NCI-H187 treated with DMSO at 0.1 percent for 48 hours (cell line): ENCODE measurements around the gene NUP98.
"Not testable (repeated sequence)": the region's sequence is repeated elsewhere in the genome, so short reads cannot be mapped to it uniquely, and the experiment has no call there.

Source experiments
- DNase-seq: peaks from one replicate; lab custom pipeline; 2025; lab: John Stamatoyannopoulos, UW

NUP98 gene

DNA sequence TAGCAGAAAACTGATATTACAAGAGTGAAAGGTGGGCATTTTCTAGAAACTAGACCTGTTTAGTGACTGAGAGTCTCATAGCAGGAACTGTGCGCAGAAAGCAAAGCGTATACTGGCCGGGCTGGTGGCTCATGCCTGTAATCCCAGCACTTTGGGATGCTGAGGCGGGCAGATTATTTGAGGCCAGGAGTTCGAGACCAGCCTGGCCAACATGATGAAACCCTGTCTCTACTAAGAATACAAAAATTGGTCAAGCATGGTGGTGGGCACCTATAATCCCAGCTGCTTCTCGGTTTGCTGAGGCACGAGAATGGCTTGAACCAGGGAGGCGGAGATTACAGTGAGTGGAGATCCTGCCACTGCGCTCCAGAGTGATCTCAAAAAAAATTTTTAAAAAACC lies 1.8 kb upstream of the NUP98 start:
- no peak for DNase-seq

DNA sequence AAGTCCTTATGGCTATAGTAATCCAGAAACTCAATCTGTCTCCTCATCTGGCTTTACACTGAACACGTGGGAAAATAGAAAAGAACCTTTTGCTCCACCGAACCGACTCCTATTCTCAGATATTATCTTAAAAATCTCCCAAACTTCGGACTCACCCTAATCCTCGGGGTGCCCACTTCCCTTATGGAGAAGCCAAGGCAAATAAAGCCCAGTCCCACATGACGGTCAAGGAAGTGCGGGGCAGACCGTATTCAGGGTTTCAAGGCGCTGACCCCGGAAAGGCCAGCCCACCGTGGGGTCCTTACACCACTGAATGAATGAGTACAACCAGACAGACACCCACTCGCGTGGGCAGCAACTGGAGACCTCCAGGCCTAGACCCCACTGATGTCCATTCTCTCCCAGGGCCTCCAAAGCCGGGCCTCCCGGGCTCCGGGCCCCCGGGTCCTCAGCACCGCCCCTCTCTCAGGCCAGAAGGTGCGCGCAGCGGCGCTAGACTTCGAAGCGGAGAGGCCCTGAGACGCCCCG lies 489 bp downstream of the NUP98 start:
- DNase-seq, result no peak

DNA sequence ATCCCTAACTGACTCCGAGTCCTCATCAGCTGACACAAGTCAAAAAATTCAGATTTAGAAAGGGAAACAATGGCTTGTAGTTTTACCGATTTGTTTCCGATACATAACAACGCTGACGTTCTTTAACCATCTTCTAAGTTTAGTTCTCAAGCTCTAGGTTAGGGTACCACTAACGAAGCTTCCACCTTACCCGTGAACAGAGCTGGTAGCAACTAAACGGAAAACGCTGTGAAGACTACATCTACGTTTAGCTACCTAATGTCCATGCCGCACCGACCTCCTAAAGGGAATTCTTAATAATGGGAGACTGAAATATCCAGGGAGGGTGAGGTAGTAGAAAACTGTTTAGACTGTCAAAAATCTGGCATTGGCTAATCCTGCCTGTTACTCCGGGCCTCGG lies 1.0 kb downstream of the NUP98 start:
- DNase-seq, result no peak

DNA sequence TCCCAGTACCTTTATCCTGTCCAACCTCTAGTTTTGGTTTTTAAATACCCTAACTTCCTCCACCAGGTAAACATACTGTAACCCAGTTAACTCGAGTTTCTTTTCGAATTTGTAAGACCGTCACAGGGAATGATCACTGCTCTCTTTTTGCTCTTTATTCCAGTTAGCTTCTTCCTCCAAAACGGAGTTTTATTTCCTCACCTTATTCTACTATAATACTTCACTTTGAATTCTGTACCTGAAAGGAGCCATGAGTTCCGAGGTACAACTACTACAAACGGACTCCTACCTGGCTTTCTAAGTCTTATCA lies 1.4 kb downstream of the NUP98 start:
- DNase-seq, result no peak

DNA sequence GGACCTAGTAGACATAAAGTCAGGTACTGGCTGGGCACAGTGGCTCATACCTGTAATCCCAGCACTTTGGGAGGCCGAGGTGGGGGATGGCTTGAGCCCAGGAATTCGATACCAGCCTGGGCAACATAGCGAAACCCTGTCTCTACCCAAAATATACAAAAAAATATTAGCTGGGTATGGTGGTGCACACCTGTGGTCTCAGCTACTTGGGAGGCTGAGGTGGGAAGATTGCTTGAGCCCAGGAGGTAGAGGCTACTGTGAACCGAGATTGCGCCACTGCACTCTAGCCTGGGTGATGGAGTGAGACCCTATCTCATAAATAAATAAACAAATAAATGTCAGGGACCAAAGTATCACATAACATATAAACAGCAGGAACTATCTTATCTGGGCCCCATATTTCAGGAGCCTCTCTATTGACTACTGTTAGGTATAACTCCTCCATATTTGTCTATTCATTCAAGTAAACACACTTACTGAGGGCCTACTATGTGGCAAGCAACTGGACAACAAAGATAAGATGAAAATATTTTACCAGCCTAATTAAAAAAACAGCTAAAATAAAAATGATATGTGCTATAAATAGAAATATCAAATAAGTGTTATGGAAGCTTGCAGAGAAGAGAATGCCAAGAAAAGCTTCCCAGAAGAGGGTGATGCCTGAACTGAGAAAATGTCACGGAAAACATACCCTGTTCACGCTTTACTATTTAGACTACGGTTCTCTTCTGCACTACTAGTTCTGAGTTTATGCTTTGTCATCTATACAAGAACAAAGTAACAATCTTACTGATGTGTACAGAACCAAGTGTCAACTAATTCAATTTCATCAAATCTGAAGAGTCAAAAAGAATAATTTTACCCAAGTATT lies 2.0 kb downstream of the NUP98 start:
- DNase-seq, result no peak

DNA sequence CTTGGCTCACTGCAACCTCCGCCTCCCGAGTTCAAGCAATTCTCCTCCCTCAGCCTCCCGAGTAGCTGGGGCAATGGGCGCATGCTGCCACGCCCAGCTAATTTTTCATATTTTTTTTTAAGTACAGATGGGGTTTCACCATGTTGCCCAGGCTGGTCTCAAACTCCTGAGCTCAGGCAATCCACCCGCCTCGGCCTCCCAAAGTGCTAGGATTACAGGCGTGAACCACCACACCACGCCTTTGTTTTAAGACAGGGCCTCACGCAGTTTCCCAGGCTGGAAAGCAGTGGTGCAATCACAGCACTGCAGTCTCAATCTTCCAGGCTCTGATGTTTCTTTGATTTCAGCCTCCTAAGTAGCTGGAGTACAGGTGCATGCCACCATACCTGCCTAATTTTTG lies 3.0 kb downstream of the NUP98 start:
- DNase-seq, result not testable (repeated sequence)

DNA sequence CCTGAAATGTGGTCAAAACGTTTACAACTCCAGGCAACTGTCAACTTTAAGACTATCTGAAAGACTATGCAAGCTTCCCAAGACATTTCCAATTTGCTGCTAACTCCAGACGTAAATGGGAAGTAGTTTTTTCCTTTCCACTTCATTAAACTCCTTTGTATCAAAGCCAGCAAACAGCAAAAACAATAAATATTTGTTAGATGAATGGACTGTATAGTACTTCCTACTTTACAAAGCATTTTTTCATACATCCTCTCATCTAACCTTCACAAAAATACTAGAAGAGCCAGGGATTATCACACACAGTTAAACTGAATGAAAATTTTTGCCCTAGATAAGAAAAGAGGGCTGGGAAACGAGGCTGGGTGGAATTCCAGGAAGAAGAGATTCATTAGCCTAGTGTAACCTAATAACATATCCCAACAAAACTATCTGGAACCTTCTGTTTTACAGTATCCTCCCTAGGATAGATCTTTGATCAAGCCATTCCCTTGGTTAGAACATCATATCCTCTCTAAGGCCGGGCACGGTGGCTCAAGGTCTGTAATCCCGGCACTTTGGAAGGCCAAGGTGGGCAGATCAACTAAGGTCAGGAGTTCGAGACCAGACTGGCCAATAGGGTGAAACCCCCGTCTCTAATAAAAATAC lies 10.4 kb downstream of the NUP98 start:
- DNase-seq, result no peak

DNA sequence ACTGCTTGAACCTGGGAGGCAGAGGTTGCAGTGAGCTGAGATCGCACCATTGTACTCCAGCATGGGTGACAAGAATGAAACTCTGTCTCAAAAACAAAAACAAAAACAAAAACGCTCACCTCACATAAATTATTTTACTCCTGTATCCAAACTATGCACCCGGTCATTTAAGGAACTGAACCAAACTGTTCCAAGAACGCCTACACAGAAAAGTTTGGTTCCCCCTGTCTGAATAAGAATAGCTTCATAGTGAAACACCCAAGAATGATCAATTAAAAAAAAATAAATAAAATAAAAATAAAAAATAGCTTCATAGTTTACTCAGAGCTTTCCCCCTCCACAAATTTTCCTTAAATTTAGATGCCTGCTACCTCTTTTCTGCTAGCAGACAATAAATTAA lies 13.7 kb downstream of the NUP98 start:
- no peak for DNase-seq

DNA sequence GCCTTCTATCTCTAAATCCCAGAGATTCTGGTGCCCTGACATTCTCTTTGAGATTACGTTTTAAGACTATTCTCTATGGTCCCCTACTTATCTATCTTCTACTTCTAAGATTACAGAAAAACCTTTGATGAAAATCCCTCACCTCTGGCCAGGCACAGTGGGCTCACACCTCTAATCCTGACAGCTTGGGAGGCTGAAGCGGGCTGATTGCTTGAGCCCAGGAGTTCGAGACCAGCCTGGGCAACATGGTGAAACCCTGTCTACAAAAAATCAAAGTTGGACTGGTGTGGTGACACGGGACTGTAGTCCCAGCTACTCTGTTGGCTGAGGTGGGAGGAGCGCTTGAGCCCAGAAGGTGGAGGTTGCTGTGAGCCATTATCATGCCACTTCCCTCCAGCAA lies 14.4 kb downstream of the NUP98 start:
- DNase-seq, result no peak

DNA sequence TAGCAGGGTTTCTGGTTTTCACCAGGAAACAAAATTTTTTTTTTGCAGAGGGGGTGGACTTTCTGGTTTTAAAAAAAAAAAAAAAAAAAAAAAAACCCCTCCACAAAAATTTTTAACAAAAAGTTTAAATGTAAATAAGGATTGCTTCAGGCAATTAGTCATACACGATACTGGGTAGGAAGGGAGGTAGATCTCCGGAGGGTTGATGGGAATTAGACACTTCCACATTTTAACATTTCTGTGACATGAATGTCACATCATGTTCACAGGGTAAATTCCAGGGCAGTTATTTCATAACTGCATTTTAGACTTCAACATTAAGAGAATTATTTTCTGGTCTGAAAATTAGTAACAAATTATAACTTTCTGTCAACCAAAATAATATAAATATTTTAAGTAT lies 15.9 kb downstream of the NUP98 start:
- DNase-seq, result no peak

DNA sequence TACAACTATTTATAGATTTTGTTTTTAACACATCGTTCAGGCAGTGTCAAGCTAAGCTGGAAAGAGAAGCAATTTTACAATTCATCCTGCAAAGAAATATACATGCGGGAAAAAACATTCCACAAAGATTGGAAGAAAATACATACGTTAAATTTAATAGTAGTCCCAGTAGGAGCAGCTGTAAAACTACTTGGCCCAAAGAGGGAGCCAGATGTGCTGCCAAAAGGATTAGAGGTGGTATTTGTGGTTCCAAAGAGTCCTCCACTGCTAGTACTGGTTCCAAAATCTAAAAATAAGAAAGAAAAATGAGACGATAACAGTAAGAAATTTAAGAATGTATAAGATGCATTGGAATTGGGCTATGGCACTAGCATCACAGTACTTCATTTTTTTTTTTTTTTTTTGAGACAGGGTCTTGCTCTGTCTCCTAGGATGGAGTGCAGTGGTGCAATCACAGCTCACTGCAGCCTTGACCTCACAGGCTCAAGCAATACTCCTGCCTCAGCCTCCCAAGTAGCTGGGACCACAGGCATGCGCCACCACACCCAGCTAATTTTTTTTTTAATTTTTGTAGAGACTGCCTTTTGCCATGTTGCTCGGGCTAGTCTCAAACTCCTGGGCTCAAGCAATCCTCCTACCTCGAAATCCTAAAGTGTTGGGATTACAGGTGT lies 21.5 kb downstream of the NUP98 start:
- no peak for DNase-seq

DNA sequence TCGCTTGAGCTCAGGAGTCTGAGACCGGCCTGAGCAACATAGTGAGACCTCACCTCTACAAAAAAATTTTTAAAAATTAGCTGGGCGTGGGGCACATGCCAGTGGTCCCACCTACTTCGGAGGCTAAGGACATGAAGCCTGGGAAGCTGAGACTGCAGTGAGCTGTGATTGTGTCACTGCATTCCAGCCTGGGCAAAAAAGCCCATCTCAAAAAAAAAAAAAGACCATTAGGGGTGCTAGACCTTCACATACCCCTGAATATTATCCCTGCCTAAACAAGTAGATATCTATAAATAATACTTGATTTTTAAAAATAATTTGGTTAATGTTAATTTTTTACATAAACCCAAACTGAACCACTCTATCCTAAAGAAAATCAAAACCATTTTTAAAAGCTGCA lies 24.2 kb downstream of the NUP98 start:
- DNase-seq, result no peak

DNA sequence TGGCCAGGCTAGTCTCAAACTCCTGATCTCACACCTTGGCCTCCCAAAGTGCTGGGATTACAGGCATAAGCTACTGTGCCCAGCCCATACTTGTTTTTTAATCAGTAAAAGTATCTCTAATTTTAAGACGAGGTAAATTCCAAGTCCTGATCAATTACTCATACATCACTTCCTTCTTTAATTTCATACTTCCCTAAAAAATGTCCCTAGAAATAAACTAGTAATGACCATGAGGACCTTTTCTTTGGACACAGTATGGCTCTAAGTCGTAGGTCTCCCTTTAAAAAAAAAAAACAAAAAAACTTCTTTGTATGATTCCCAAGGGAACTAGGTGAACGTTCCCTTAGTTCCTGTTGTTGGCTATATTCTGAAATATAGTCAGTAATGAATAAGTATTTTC lies 29.8 kb downstream of the NUP98 start:
- DNase-seq, result no peak

DNA sequence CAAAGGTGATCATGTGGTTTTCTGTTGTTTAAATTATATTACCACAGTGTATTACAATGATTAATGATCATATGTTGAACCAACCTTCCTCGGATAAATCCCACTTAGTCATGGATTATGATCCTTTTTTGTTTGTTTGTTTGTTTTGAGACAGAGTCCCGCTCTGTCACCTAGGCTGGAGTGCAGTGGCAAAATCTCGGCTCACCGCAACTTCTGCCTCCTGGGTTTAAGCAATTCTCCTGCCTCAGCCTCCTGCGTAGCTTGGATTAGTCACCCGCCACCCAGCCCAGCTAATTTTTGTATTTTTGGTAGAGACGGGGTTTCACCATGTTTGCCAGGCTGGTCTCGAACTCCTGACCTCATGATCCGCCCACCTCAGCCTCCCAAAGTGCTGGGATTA lies 30.5 kb downstream of the NUP98 start:
- DNase-seq, result not testable (repeated sequence)

DNA sequence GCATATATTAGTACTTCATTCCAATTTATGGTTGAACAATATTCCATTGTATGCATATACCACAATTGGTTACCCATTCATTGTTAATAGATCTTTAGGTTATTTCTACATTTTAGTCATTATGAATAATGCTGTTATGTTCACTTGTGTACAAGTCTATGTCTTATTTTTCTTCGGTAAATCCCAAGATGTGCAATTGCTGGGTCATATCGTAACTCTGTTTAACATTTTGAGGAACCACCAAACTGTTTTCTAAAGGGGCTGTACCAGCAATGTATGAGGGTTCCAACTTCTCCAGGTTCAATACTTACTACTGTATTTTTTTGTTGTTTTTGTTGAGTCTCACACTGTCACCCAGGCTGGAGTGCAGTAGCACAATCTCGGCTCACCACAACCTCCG lies 33.1 kb downstream of the NUP98 start:
- DNase-seq, result no peak

DNA sequence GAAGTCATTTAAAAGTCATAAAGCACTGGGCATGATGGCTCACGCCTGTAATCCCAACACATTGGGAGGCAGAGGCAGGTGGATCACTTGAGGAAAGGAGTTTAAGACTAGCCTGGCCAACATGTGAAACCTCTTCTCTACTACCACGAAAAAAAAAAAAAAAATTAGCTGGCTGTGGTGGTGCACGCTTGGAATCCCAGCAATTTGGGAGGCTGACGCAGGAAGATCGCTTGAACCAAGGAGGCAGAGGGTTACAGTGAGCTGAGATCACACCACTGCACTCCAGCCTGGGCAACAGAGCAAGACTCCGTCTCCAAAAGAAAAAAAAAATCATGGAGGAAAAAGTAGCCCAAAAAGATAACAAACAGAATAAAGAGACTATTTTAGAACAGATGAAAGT lies 42.2 kb downstream of the NUP98 start:
- no peak for DNase-seq

DNA sequence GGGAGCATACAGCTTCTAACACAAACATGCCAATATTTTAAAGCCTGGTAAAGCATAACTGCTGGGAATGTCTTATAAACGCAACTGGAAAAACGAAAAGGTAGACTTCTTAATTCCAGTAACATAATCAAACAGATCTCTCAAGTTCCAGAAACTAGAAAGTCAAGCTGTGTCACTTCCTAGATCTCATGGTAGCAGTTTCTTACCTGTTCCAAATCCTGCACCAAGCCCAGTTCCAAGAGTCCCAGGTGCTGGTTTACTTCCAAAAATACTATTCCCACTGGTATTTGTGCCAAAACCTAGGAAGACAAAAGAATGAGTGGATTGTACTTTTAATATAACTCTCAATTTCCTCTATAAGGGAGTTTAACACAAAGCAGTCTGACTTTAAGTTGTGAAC lies 44.2 kb downstream of the NUP98 start:
- no peak for DNase-seq

DNA sequence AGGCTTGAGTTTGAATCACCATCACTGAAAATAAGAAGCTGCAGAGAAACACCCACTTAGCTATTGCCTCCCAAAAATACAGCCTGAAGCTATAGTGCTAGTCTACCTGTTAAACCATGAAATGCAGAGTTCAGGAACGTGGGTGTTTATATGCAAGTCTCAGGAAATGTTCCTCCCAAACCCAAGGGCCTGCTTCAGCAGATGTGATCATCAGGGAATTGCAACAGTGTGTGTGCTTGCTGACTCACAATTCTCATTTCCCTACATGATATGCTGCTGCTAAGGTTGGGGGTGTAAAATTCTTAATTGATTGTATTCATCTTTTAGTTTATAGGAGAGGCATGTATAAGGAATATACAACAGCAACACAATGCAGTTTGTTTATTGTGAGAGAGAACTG lies 49.6 kb downstream of the NUP98 start:
- DNase-seq, result no peak

DNA sequence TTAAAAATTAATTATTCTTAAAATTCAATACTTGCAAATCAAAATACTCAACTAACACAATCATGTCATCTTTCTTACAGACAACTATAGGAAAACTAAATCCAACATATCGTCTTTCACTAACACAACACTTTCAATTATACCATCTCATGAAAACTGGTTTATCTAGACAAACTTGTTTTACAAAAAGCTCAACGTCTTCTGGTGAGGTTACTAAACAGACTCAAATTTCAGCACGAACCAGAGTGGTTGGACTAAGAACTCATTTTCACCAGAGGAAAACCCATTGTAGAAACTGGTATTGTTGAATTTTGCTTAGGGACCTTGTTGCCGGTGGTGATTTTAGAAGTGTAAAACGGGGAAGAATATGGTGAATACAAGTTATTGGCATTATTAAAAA lies 52.2 kb downstream of the NUP98 start:
- no peak for DNase-seq

DNA sequence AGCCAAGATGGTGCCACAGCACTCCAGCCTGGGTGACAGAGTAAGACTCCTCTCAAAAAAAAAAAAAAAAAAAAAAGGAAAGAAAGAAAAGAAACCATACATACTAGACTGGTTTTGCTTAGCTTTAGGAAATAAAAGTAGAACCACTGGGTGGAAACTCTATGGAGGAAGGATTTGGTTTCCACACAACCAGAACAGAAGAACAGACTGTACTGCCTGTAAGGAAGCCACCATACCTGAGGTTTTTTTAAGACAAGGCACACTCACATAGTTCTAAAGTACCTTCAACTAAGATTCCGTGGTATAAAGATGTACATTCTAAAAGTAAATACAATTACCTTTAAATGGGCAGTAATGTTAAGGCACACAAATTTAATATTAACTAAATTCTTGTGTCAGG lies 58.6 kb downstream of the NUP98 start:
- DNase-seq, result no peak

DNA sequence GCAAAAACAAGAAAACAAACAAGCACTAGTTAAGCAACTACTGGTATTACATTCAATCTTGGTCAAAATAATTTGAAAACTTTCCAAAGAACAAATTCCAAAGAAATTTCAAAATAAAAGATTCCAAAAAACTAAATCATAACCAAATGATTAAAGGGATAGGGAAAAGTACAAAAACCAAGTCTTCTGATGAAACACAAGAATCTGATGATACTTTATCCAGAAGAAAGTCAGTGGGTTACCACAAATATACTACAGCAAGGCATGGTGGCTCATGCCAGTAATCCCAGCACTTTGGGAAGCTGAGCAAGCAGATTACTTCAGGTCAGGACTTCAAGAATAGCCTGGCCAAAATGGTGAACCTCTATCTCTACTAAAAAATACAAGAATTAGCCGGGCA lies 59.1 kb downstream of the NUP98 start:
- DNase-seq, result no peak

DNA sequence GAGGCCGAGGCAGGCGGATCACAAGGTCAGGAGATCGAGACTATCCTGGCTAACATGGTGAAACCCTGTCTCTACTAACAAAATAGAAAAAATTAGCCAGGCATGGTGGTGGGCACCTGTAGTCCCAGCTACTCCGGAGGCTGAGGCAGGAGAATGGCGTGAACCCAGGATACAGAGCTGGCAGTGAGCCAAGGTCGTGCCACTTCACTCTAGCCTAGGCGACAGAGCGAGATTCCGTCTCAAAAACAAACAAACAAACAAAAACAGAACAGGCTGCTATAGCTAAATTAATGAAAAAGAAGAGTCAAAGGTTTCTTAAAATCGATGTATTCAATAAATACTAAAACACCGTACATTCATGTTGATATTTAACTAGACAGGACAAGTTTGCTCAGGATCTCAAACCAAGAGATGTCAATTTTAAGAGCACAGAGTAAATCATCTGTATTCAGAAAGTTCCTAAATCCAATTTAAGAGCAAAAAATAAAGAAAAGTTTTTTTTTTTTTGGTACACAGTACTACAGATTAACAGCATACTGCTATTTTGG lies 59.9 kb downstream of the NUP98 start:
- DNase-seq, result no peak

DNA sequence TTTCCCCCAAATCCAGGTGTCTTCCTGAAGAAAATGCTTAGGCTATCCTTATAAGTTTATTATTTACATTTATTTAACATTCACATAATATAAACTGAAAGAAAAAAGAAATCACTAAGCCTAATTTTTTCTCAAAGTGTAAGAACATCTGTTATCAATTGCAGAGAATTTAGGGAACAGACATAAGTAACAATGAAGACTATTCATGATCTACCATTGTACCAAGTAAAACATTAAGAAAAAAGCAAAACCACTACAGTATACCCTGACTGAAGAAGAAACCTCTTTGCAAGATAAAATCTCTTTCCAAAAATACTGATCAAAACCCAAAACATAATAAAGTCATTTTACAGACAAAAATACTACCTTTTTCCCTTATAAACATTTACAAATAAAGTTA lies 60.5 kb downstream of the NUP98 start:
- no peak for DNase-seq
